ENCODE data around the gene PTP4A2. TPM values are rescaled to one million over a fixed set of nuclear protein-coding genes. Genes with fewer than 3 reads are reported as not detected.

Gene PTP4A2
- total and polyA plus RNA-seq, 10 of the 15 experiments (the other 5 are each of a cell fraction or from before 2014, with no cell fraction given): 180 to 909 (median 375) TPM

GRCh38 chr1:31985430-31985829 lies 47.3 kb upstream of the PTP4A2 start (continued):
- no peak for TF ChIP-seq PRDM15 (CRISPR knock-in tag; IDR thresholded peaks at IDR 0.05)
- 0 out of 2 replicates have a peak, but pooled peaks have one; percentile 32 for TF ChIP-seq TCF3 (IDR thresholded peaks at IDR 0.05; ENCODE audit: borderline replicate concordance, insufficient read depth, low read depth, low read length)
- TF ChIP-seq ZNF622 (IDR thresholded peaks at IDR 0.05): no peak
- TF ChIP-seq CHD1 (IDR thresholded peaks at IDR 0.05; ENCODE audit: low read depth, low read length): no peak
- no peak for TF ChIP-seq CHD2 (IDR thresholded peaks at IDR 0.05; ENCODE audit: borderline replicate concordance, low read depth, low read length)
- TF ChIP-seq ZNF384 (IDR thresholded peaks at IDR 0.05; ENCODE audit: borderline replicate concordance, low read depth, low read length): no peak
- TF ChIP-seq CREB1 (IDR thresholded peaks at IDR 0.05; ENCODE audit: low read depth): no peak
- peak; percentile 89 for TF ChIP-seq RELB (IDR thresholded peaks at IDR 0.05; ENCODE audit: low read depth)
- 0 out of 2 replicates have a peak, but pooled peaks have one; percentile 22 for TF ChIP-seq ZNF687 (IDR thresholded peaks at IDR 0.05)
- no peak for TF ChIP-seq RBBP5 (conservative IDR thresholded peaks at IDR 0.05)
- TF ChIP-seq EED (IDR thresholded peaks at IDR 0.05; ENCODE audit: low read depth): 0 out of 2 replicates have a peak, but pooled peaks have one; percentile 24
- peak; percentile 53 for TF ChIP-seq IKZF1 (conservative IDR thresholded peaks at IDR 0.05)
- TF ChIP-seq NRF1 (conservative IDR thresholded peaks at IDR 0.05; ENCODE audit: low read depth, low read length): no peak
- TF ChIP-seq SMAD1 (IDR thresholded peaks at IDR 0.05; ENCODE audit: low read depth, partially characterized antibody): peak; percentile 63
- TF ChIP-seq DPF2 (IDR thresholded peaks at IDR 0.05): 0 out of 2 replicates have a peak, but pooled peaks have one; percentile 13
- TF ChIP-seq PML (IDR thresholded peaks at IDR 0.05; ENCODE audit: low read length): 0 out of 2 replicates have a peak, but pooled peaks have one; percentile 58

Data from GM12878 (cell line).